ENCODE measurements around the gene ERC2.

ERC2 gene

DNA sequence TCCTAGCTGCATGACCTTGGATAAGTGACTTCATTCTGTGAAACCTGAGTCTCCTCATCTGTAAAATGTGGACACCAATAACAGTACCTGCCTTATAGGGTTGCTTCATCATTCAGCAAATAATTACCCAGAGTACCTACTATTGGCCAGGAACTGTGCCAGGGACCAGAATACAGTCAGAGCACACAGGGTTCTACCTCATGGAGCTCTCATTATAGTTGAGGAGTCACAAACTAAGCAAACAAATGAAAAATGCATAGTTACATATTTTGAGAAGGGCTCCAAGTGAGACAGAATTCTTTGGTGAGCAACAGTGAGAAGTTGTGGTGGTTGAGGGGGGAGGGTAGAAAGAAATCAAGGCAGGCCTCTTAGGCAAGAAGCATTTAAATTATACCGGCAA, 672.5 kb downstream of the ERC2 start:
- Histone ChIP-seq H3K79me2 (ENCODE audit: insufficient read depth, low read length) (no peaks in the 10 kb centered on the region), H4K20me1 (ENCODE audit: insufficient read depth, low read length, poor library complexity, severe bottlenecking) (no peaks in the 10 kb centered on the region), H3K4me2 (ENCODE audit: low read depth, low read length, poor library complexity, severe bottlenecking) (no peak overlapping the region), H3K9me2 (replicated peaks; ENCODE audit: low read depth, low read length) (no peaks in the 10 kb centered on the region), H3F3A (ENCODE audit: low read depth) (no peaks in the 10 kb centered on the region), H3K9ac (ENCODE audit: low read depth, low read length, poor library complexity, severe bottlenecking) (no peak overlapping the region), H3K4me3 (ENCODE audit: low read length, poor library complexity, severe bottlenecking) (no peak overlapping the region), H3K27me3 (ENCODE audit: insufficient read depth, low read length, poor library complexity, severe bottlenecking) (no peaks in the 10 kb centered on the region), H3K4me1 (ENCODE audit: insufficient read depth, low read length, poor library complexity, severe bottlenecking) (peaks cover 11% of the 10 kb centered on the region), H3K9me3 (ENCODE audit: insufficient read depth, low read depth, low read length) (no peaks in the 10 kb centered on the region), H2AFZ (ENCODE audit: low read length) (no peak overlapping the region), H3K36me3 (ENCODE audit: insufficient read depth, low read length) (no peaks in the 10 kb centered on the region)
- no peak for TF ChIP-seq EZH2phosphoT487 (IDR thresholded peaks at IDR 0.05; ENCODE audit: borderline replicate concordance)
- TF ChIP-seq, protein P1, sequence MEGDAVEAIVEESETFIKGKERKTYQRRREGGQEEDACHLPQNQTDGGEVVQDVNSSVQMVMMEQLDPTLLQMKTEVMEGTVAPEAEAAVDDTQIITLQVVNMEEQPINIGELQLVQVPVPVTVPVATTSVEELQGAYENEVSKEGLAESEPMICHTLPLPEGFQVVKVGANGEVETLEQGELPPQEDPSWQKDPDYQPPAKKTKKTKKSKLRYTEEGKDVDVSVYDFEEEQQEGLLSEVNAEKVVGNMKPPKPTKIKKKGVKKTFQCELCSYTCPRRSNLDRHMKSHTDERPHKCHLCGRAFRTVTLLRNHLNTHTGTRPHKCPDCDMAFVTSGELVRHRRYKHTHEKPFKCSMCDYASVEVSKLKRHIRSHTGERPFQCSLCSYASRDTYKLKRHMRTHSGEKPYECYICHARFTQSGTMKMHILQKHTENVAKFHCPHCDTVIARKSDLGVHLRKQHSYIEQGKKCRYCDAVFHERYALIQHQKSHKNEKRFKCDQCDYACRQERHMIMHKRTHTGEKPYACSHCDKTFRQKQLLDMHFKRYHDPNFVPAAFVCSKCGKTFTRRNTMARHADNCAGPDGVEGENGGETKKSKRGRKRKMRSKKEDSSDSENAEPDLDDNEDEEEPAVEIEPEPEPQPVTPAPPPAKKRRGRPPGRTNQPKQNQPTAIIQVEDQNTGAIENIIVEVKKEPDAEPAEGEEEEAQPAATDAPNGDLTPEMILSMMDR (conservative IDR thresholded peaks at IDR 0.05; ENCODE audit: low read length), result no peak

GRCh38 chr3:55795296-55795695, 673.0 kb downstream of the ERC2 start:
- Histone ChIP-seq H3K36me3 (ENCODE audit: insufficient read depth, low read length) (no peaks in the 10 kb centered on the region), H3K9me2 (replicated peaks; ENCODE audit: low read depth, low read length) (no peaks in the 10 kb centered on the region), H3K4me2 (ENCODE audit: low read depth, low read length, poor library complexity, severe bottlenecking) (no peak overlapping the region), H3K79me2 (ENCODE audit: insufficient read depth, low read length) (no peaks in the 10 kb centered on the region), H3K9ac (ENCODE audit: low read depth, low read length, poor library complexity, severe bottlenecking) (no peak overlapping the region), H3F3A (ENCODE audit: low read depth) (no peaks in the 10 kb centered on the region), H2AFZ (ENCODE audit: low read length) (no peak overlapping the region), H3K27me3 (ENCODE audit: insufficient read depth, low read length, poor library complexity, severe bottlenecking) (no peaks in the 10 kb centered on the region), H3K4me3 (ENCODE audit: low read length, poor library complexity, severe bottlenecking) (no peak overlapping the region), H3K9me3 (ENCODE audit: insufficient read depth, low read depth, low read length) (no peaks in the 10 kb centered on the region), H3K4me1 (ENCODE audit: insufficient read depth, low read length, poor library complexity, severe bottlenecking) (peaks cover 16% of the 10 kb centered on the region), H4K20me1 (ENCODE audit: insufficient read depth, low read length, poor library complexity, severe bottlenecking) (no peaks in the 10 kb centered on the region)
- TF ChIP-seq EZH2phosphoT487 (IDR thresholded peaks at IDR 0.05; ENCODE audit: borderline replicate concordance), result no peak
- TF ChIP-seq, protein P1 (conservative IDR thresholded peaks at IDR 0.05; ENCODE audit: low read length), result no peak

DNA sequence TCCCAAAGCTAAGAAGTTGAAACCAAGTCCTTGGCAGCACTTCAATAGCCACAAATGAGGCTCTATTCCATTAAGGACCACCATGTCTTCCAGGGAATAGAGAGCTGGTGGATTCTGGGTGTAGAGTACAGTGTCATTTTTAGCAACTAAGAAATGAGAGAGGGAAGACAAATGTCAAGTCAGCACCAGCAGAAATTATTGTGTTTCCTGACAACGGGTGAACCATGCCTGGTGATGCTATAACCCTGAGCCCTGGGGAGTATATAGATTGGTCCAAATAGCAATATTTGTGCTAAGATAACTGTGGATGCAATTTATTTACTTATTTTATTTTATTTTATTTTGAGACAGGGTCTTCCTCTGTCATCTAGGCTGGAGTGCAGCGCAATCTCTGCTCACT, 675.5 kb downstream of the ERC2 start:
- no peak overlapping the region for H3K9ac ChIP-seq (ENCODE audit: low read depth, low read length, poor library complexity, severe bottlenecking)
- no peak overlapping the region for H3K4me3 ChIP-seq (ENCODE audit: low read length, poor library complexity, severe bottlenecking)

More for the DNA sequence above, 675.5 kb downstream of the ERC2 start:
- Histone ChIP-seq H3F3A (ENCODE audit: low read depth) (no peaks in the 10 kb centered on the region), H3K4me2 (ENCODE audit: low read depth, low read length, poor library complexity, severe bottlenecking) (no peak overlapping the region), H2AFZ (ENCODE audit: low read length) (no peak overlapping the region), H3K27me3 (ENCODE audit: insufficient read depth, low read length, poor library complexity, severe bottlenecking) (no peaks in the 10 kb centered on the region), H3K79me2 (ENCODE audit: insufficient read depth, low read length) (no peaks in the 10 kb centered on the region), H3K4me1 (ENCODE audit: insufficient read depth, low read length, poor library complexity, severe bottlenecking) (peaks cover 31% of the 10 kb centered on the region), H3K36me3 (ENCODE audit: insufficient read depth, low read length) (no peaks in the 10 kb centered on the region), H3K9me3 (ENCODE audit: insufficient read depth, low read depth, low read length) (no peaks in the 10 kb centered on the region), H4K20me1 (ENCODE audit: insufficient read depth, low read length, poor library complexity, severe bottlenecking) (no peaks in the 10 kb centered on the region), H3K9me2 (replicated peaks; ENCODE audit: low read depth, low read length) (no peaks in the 10 kb centered on the region)
- TF ChIP-seq, protein P1 (conservative IDR thresholded peaks at IDR 0.05; ENCODE audit: low read length), result no peak
- TF ChIP-seq EZH2phosphoT487 (IDR thresholded peaks at IDR 0.05; ENCODE audit: borderline replicate concordance), result no peak
